ENCODE data around the gene BET1L. TPM values are rescaled to one million over a fixed set of nuclear protein-coding genes. Genes with fewer than 3 reads are reported as not detected.
"Not testable (repeated sequence)": the region's sequence is repeated elsewhere in the genome, so short reads cannot be mapped to it uniquely, and the experiment has no call there.

BET1L gene
- polyA plus RNA-seq, 1 experiment: 75.0 TPM

- CTCF ChIA-PET: not testable (repeated sequence)
These were observed 15.4 kb downstream of the BET1L start for GRCh38 chr11:191490-192478.

GRCh38 chr11:190546-190945, 16.7 kb downstream of the BET1L start:
- CTCF ChIA-PET; POLR2A ChIA-PET; H3K4me3 ChIP-seq (ENCODE audit: low read depth, low read length); H3K27me3 ChIP-seq (ENCODE audit: control insufficient read depth, insufficient read depth, low read length); DNase-seq (ENCODE audit: low read depth, low spot score); H3K27ac ChIP-seq (ENCODE audit: low read depth, low read length); H3K9me3 ChIP-seq (ENCODE audit: control insufficient read depth, insufficient read depth, low read length): not testable (repeated sequence)

More at GRCh38 chr11:191490-192478, 15.4 kb downstream of the BET1L start:
- H3K9me3 ChIP-seq (ENCODE audit: control insufficient read depth, insufficient read depth, low read length); DNase-seq (ENCODE audit: low read depth, low spot score); H3K27me3 ChIP-seq (ENCODE audit: control insufficient read depth, insufficient read depth, low read length); H3K27ac ChIP-seq (ENCODE audit: low read depth, low read length); H3K4me3 ChIP-seq (ENCODE audit: low read depth, low read length); POLR2A ChIA-PET: not testable (repeated sequence)
- peak; percentile 28; the same call in 1 of the 2 replicates for TF ChIP-seq CTCF (IDR thresholded peaks at IDR 0.05; ENCODE audit: low read depth, low read length)

- H3K27ac ChIP-seq (ENCODE audit: low read depth, low read length); H3K4me3 ChIP-seq (ENCODE audit: low read depth, low read length); H3K27me3 ChIP-seq (ENCODE audit: control insufficient read depth, insufficient read depth, low read length); DNase-seq (ENCODE audit: low read depth, low spot score); H3K9me3 ChIP-seq (ENCODE audit: control insufficient read depth, insufficient read depth, low read length); POLR2A ChIA-PET; CTCF ChIA-PET: not testable (repeated sequence)
- peak; percentile 12; the same call in 1 of the 2 replicates for TF ChIP-seq CTCF (IDR thresholded peaks at IDR 0.05; ENCODE audit: low read depth, low read length)
These were observed 17.3 kb downstream of the BET1L start for GRCh38 chr11:189843-190311.

GRCh38 chr11:189200-189783, 17.9 kb downstream of the BET1L start:
- H3K27me3 ChIP-seq (ENCODE audit: control insufficient read depth, insufficient read depth, low read length); H3K4me3 ChIP-seq (ENCODE audit: low read depth, low read length); POLR2A ChIA-PET; DNase-seq (ENCODE audit: low read depth, low spot score); H3K27ac ChIP-seq (ENCODE audit: low read depth, low read length); CTCF ChIA-PET; H3K9me3 ChIP-seq (ENCODE audit: control insufficient read depth, insufficient read depth, low read length): not testable (repeated sequence)

- H3K9me3 ChIP-seq (ENCODE audit: control insufficient read depth, insufficient read depth, low read length); POLR2A ChIA-PET; H3K4me3 ChIP-seq (ENCODE audit: low read depth, low read length); CTCF ChIA-PET; DNase-seq (ENCODE audit: low read depth, low spot score); H3K27ac ChIP-seq (ENCODE audit: low read depth, low read length); H3K27me3 ChIP-seq (ENCODE audit: control insufficient read depth, insufficient read depth, low read length): not testable (repeated sequence)
- TF ChIP-seq CTCF (IDR thresholded peaks at IDR 0.05; ENCODE audit: low read depth, low read length): peak; percentile 27; the same call in 1 of the 2 replicates
These were observed 27.0 kb downstream of the BET1L start for GRCh38 chr11:180242-180641.

Small RNAs within 50 kb of the gene (small RNA-seq; reads per million reads assigned to genes)
- gene RNU6-447P (ENCODE audit: insufficient read length, low read depth): not detected

Other genes starting within 250 kb of the BET1L start
- gene SCGB1C1, start 14.3 kb downstream of the BET1L start, polyA plus RNA-seq (2011; rRNA removed): not detected in 2 replicates
- 118 and 153 TPM in 2 replicates for gene RIC8A, start 309 bp upstream of the BET1L start, polyA plus RNA-seq (2011; rRNA removed)
- gene SIRT3, start 28.9 kb upstream of the BET1L start, polyA plus RNA-seq (2011; rRNA removed): 14.7 and 15.8 TPM in 2 replicates
- gene PSMD13, start 29.6 kb upstream of the BET1L start, polyA plus RNA-seq (2011; rRNA removed): 138 and 148 TPM in 2 replicates
- gene NLRP6, start 71.0 kb upstream of the BET1L start, polyA plus RNA-seq (2011; rRNA removed): not detected in 2 replicates
- gene PGGHG, start 81.7 kb upstream of the BET1L start, polyA plus RNA-seq (2011; rRNA removed): 4.0 and 5.2 TPM in 2 replicates
- not detected in 2 replicates for gene IFITM5, start 92.1 kb upstream of the BET1L start, polyA plus RNA-seq (2011; rRNA removed)
- gene IFITM2, start 100.4 kb upstream of the BET1L start, polyA plus RNA-seq (2011; rRNA removed): 219 and 367 TPM in 2 replicates
- gene IFITM1, start 106.6 kb upstream of the BET1L start, polyA plus RNA-seq (2011; rRNA removed): 62.1 and 81.6 TPM in 2 replicates
- 426 and 760 TPM in 2 replicates for gene IFITM3, start 113.5 kb upstream of the BET1L start, polyA plus RNA-seq (2011; rRNA removed)
- 7.8 and 9.5 TPM in 2 replicates for gene B4GALNT4, start 162.1 kb upstream of the BET1L start, polyA plus RNA-seq (2011; rRNA removed)
- gene PKP3, start 186.8 kb upstream of the BET1L start, polyA plus RNA-seq (2011; rRNA removed): 0.55 and 1.1 TPM in 2 replicates
- 17.8 and 20.9 TPM in 2 replicates for gene SIGIRR, start 207.6 kb upstream of the BET1L start, polyA plus RNA-seq (2011; rRNA removed)
- 0.10 TPM in 1 of 2 replicates, not detected in the other for gene ANO9, start 234.6 kb upstream of the BET1L start, polyA plus RNA-seq (2011; rRNA removed)
- gene PTDSS2, start 242.9 kb upstream of the BET1L start, polyA plus RNA-seq (2011; rRNA removed): 15.8 and 19.7 TPM in 2 replicates